ENCODE results near the gene NPR1.

GRCh38 chr1:153643816-153644215, 34.7 kb upstream of the NPR1 start:
- no peak for TF ChIP-seq CTCF (IDR thresholded peaks at IDR 0.05)
- TF ChIP-seq POLR2A (IDR thresholded peaks at IDR 0.05; ENCODE audit: low read depth) = no peak
- TF ChIP-seq POLR2AphosphoS5 (IDR thresholded peaks at IDR 0.05) = no peak
- no peak for TF ChIP-seq EP300 (IDR thresholded peaks at IDR 0.05)
